Karpas-422 (cell line): ENCODE data around the gene UBC. TPM values are rescaled to one million over a fixed set of nuclear protein-coding genes. Genes with fewer than 3 reads are reported as not detected.
A peak's percentile ranks its signal among the peaks of the same experiment; 100 is the strongest.
"Not testable (repeated sequence)": the region's sequence is repeated elsewhere in the genome, so short reads cannot be mapped to it uniquely, and the experiment has no call there.

Experiments used
- DNase-seq: peaks from one replicate; pipeline ENCODE4 v3.0.0-alpha.2; 2015
- H2AFZ ChIP-seq: fragments of 200-600 bp; sonication (generic); 2 replicates; pipeline ENCODE4 v1.6.1; 2014; ENCODE audit warnings: antibody characterized with exemption, low read length, mixed read lengths
- H3K27ac ChIP-seq: fragments of 200-600 bp; sonication (generic); 2 replicates; pipeline ENCODE4 v1.5.1; 2014; ENCODE audit warnings: mild to moderate bottlenecking, low read length, moderate library complexity
- H3K27me3 ChIP-seq: fragments of 200-600 bp; sonication (generic); 2 replicates; pipeline ENCODE4 v1.6.1; 2014; ENCODE audit warnings: low read length, mixed read lengths
- H3K36me3 ChIP-seq: fragments of 200-600 bp; sonication (generic); 2 replicates; pipeline ENCODE4 v1.6.1; 2014; ENCODE audit warnings: low read length, mixed read lengths; ENCODE audit not compliant: insufficient read depth
- H3K4me1 ChIP-seq: fragments of 200-600 bp; sonication (generic); 2 replicates; pipeline ENCODE4 v1.6.1; 2014; ENCODE audit warnings: mild to moderate bottlenecking, low read length, mixed read lengths
- H3K4me2 ChIP-seq: fragments of 200-600 bp; sonication (generic); 2 replicates; pipeline ENCODE4 v1.6.1; 2014; ENCODE audit warnings: low read length, low read depth, mild to moderate bottlenecking; ENCODE audit not compliant: poor library complexity, severe bottlenecking
- H3K4me3 ChIP-seq: fragments of 200-600 bp; sonication (generic); 2 replicates; pipeline ENCODE4 v1.5.1; 2014; ENCODE audit warnings: mild to moderate bottlenecking, antibody characterized with exemption, low read length, mixed read lengths
- H3K79me2 ChIP-seq: fragments of 200-600 bp; sonication (generic); 2 replicates; pipeline ENCODE4 v1.6.1; 2014; ENCODE audit warnings: mild to moderate bottlenecking, low read length, mixed read lengths
- H3K9ac ChIP-seq: fragments of 200-600 bp; sonication (generic); 2 replicates; pipeline ENCODE4 v1.6.0; 2014; ENCODE audit warnings: low read length
- H3K9me2 ChIP-seq: fragments of 200-600 bp; sonication (generic), shearing (Covaris generic); replicated peaks from 2 replicates; pipeline ENCODE4 v1.6.0; 2014; ENCODE audit warnings: mild to moderate bottlenecking, low read length, moderate library complexity; ENCODE audit not compliant: insufficient read depth
- H3K9me3 ChIP-seq: fragments of 300-700, 200-600 bp; sonication (generic); 2 replicates; pipeline ENCODE4 v1.6.1; 2014; ENCODE audit warnings: low read length, mixed read lengths
- H4K20me1 ChIP-seq: fragments of 200-600 bp; sonication (generic); 2 replicates; pipeline ENCODE4 v1.6.1; 2014; ENCODE audit warnings: mild to moderate bottlenecking, antibody characterized with exemption, low read length, low read depth; ENCODE audit not compliant: insufficient read depth
- total RNA-seq: library from RNA; depleted of rRNA; stranded (reverse); fragments of >200 nt; shearing (Covaris generic); gene quantifications from 2 replicates; pipeline ENCODE4 v1.2.3, GENCODE V29; 2014; ENCODE audit warnings: low replicate concordance

The UBC gene
- total RNA-seq, 1 experiment from 2014 or later, result 603 TPM

GRCh38 chr12:124928912-124929530 is 14.6 kb upstream of the UBC start:
- Histone ChIP-seq H4K20me1 (no peaks in the 10 kb centered on the region), H3K79me2 (no peaks in the 10 kb centered on the region), H3K9me2 (no peaks in the 10 kb centered on the region), H2AFZ (no peak overlapping the region), H3K9ac (peak overlapping the region; percentile 54; the same call in 1 of the 2 replicates), H3K27me3 (no peaks in the 10 kb centered on the region), H3K9me3 (no peaks in the 10 kb centered on the region), H3K4me3 (no peak overlapping the region), H3K27ac (no peak overlapping the region), H3K4me1 (peaks cover 17% of the 10 kb centered on the region), H3K36me3 (no peaks in the 10 kb centered on the region), H3K4me2 (peak overlapping the region; percentile 96)
- no peak for DNase-seq

GRCh38 chr12:124928095-124928911 is 13.9 kb upstream of the UBC start:
- no peaks in the 10 kb centered on the region for H3K27me3 ChIP-seq
- H3K4me1 ChIP-seq, result peaks cover 22% of the 10 kb centered on the region
- H3K9ac ChIP-seq, result peak overlapping the region; percentile 54
- peak overlapping the region; percentile 86 for H3K4me3 ChIP-seq
- peak overlapping the region; percentile 96 for H3K4me2 ChIP-seq
- no peaks in the 10 kb centered on the region for H3K36me3 ChIP-seq
- no peaks in the 10 kb centered on the region for H3K79me2 ChIP-seq
- no peaks in the 10 kb centered on the region for H3K9me2 ChIP-seq
- H3K9me3 ChIP-seq, result no peaks in the 10 kb centered on the region
- DNase-seq, result peak; percentile 50
- H3K27ac ChIP-seq, result no peak overlapping the region
- H4K20me1 ChIP-seq, result no peaks in the 10 kb centered on the region
- peak overlapping the region; percentile 97 for H2AFZ ChIP-seq

- Histone ChIP-seq H3K9ac (peak overlapping the region; percentile 74), H3K4me3 (peak overlapping the region; percentile 86), H3K9me3 (no peaks in the 10 kb centered on the region), H3K27ac (peak overlapping the region; percentile 69), H3K27me3 (no peaks in the 10 kb centered on the region), H3K9me2 (no peaks in the 10 kb centered on the region), H3K4me2 (peak overlapping the region; percentile 96), H2AFZ (peak overlapping the region; percentile 97), H4K20me1 (no peaks in the 10 kb centered on the region), H3K79me2 (no peaks in the 10 kb centered on the region), H3K4me1 (peaks cover 23% of the 10 kb centered on the region), H3K36me3 (no peaks in the 10 kb centered on the region)
- peak; percentile 96 for DNase-seq
Observed at GRCh38 chr12:124927201-124928094, 13.0 kb upstream of the UBC start.

GRCh38 chr12:124925782-124926181 is 11.3 kb upstream of the UBC start:
- not testable (repeated sequence) for H3K36me3 ChIP-seq, H3K27ac ChIP-seq, H3K4me2 ChIP-seq, DNase-seq, H3K9me2 ChIP-seq, H3K4me3 ChIP-seq, H3K9me3 ChIP-seq, H3K27me3 ChIP-seq, H2AFZ ChIP-seq, H3K9ac ChIP-seq, H4K20me1 ChIP-seq, H3K79me2 ChIP-seq
- peaks cover 38% of the 10 kb centered on the region for H3K4me1 ChIP-seq

GRCh38 chr12:124925117-124925516 is 10.7 kb upstream of the UBC start:
- no peak overlapping the region for H2AFZ ChIP-seq
- H3K27me3 ChIP-seq, result no peaks in the 10 kb centered on the region
- H3K9me3 ChIP-seq, result no peaks in the 10 kb centered on the region
- H3K79me2 ChIP-seq, result no peaks in the 10 kb centered on the region
- H3K27ac ChIP-seq, result no peak overlapping the region
- no peaks in the 10 kb centered on the region for H4K20me1 ChIP-seq
- DNase-seq, result no peak
- no peaks in the 10 kb centered on the region for H3K9me2 ChIP-seq
- peaks cover 45% of the 10 kb centered on the region for H3K4me1 ChIP-seq
- H3K36me3 ChIP-seq, result no peaks in the 10 kb centered on the region
- no peak overlapping the region for H3K4me3 ChIP-seq
- no peak overlapping the region for H3K9ac ChIP-seq
- no peak overlapping the region for H3K4me2 ChIP-seq

GRCh38 chr12:124923905-124924734 is 9.7 kb upstream of the UBC start:
- Histone ChIP-seq H3K36me3 (no peaks in the 10 kb centered on the region), H3K4me2 (peak overlapping the region; percentile 24), H3K27ac (peak overlapping the region; percentile 16; the same call in 1 of the 2 replicates), H3K27me3 (no peaks in the 10 kb centered on the region), H4K20me1 (no peaks in the 10 kb centered on the region), H3K4me3 (no peak overlapping the region), H3K79me2 (no peaks in the 10 kb centered on the region), H3K4me1 (peaks cover 55% of the 10 kb centered on the region), H3K9me3 (no peaks in the 10 kb centered on the region), H3K9ac (peak overlapping the region; percentile 21; the same call in 1 of the 2 replicates), H3K9me2 (no peaks in the 10 kb centered on the region), H2AFZ (0 out of 2 replicates have a peak overlapping the region, but pooled peaks have one; percentile 23)
- no peak for DNase-seq

- H3K4me3 ChIP-seq, result peak overlapping the region; percentile 63
- H3K9ac ChIP-seq, result peak overlapping the region; percentile 95
- peaks cover 66% of the 10 kb centered on the region for H3K4me1 ChIP-seq
- no peaks in the 10 kb centered on the region for H3K9me3 ChIP-seq
- H3K36me3 ChIP-seq, result no peaks in the 10 kb centered on the region
- no peaks in the 10 kb centered on the region for H4K20me1 ChIP-seq
- H3K9me2 ChIP-seq, result no peaks in the 10 kb centered on the region
- H3K27me3 ChIP-seq, result no peaks in the 10 kb centered on the region
- peak overlapping the region; percentile 87 for H3K4me2 ChIP-seq
- peak overlapping the region; percentile 29 for H2AFZ ChIP-seq
- H3K79me2 ChIP-seq, result no peaks in the 10 kb centered on the region
- peak; percentile 98 for DNase-seq
- peak overlapping the region; percentile 99 for H3K27ac ChIP-seq
Observed at GRCh38 chr12:124921200-124922031, 7.0 kb upstream of the UBC start.
